ENCODE data around the gene AHNAK2.

AHNAK2 gene

DNA sequence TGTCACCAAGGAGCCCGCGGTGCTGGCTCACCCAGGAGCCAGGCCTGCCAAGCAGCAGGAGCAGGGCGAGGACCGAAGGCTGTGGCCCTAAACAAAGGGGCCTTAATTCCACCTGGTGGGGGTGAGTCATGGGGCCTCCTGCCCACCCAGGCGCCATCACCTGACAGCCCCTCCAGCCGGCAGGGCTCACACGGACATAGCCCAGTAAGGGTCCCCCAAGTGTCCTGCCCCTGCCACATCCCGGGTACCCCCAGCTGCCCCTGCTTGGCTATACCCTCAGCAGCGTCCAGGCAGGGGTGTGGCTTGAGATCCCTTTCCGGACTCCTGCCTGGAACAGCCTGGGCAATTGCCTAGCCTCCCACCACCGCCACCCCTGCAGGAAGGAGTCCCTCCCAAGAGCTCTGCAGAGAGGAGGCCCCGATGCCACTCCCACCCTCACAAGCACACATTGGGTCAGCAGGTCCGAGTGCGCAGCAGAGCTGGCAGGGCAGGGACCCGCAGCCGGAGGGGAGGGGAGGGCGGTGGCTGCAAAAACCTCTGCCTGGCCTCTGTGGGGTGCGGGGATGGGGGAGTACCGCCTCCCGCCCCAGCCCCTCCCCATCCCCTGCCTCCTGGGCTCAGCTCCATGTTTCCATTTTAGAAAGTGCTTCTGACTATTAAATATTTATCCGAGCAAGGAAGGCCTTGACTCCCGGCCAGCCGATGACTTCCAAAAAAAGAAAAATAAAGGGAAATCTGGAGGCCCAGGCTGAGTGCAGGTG lies 4.6 kb downstream of the AHNAK2 start:
- DNase-seq: no peak

DNA sequence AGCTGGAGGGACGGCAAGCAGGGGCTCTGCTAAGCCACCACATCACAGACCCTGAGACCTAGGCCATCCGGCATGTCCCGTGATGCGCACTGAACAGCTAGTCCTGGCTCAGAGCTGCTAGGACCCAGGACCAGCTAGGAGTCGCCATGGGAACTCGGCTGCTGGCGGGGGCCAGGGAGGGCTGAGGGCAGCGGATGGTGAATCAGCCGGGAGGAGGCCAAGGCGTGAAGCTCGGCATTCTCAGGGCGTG lies 5.1 kb downstream of the AHNAK2 start:
- DNase-seq: no peak

DNA sequence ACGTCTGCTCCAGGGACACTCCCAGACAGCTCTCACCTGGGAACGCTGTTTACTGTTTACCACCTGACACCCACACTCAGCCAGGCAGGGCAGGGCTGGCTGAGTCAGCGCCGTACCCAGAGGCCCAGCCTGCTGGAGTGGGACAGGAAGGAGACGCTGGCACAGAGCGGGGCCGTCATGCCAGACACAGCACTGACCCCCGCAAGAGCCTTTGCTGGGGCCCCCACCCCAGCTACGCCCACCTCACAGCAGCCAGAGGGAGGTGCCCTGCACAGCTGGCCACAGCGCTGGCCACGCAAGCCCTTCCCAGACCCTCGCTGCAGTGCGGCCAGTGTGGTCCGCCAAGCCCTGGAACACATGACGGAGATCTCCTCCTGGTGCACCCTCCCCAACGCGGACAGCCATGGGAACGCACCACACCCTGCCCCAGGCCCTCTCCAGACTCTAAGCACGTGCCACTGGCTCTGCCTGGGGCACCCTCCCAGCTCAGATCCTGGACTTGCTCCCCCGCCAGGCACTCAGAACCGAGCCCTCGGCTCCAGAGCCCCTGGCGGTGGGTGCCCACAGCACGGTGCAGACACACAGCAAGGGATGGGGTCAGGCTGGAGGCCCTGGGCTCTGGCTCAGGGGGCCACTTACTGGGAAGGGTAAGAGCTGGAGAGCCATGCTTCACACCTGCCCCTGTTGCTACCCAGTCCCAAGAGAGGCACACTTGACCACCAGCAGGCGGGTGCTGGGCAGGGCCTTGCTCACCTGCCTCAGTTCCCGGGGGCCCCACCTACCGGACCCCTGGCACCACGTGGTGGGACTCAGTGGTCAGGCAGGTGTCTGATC lies 5.7 kb downstream of the AHNAK2 start:
- DNase-seq: no peak

DNA sequence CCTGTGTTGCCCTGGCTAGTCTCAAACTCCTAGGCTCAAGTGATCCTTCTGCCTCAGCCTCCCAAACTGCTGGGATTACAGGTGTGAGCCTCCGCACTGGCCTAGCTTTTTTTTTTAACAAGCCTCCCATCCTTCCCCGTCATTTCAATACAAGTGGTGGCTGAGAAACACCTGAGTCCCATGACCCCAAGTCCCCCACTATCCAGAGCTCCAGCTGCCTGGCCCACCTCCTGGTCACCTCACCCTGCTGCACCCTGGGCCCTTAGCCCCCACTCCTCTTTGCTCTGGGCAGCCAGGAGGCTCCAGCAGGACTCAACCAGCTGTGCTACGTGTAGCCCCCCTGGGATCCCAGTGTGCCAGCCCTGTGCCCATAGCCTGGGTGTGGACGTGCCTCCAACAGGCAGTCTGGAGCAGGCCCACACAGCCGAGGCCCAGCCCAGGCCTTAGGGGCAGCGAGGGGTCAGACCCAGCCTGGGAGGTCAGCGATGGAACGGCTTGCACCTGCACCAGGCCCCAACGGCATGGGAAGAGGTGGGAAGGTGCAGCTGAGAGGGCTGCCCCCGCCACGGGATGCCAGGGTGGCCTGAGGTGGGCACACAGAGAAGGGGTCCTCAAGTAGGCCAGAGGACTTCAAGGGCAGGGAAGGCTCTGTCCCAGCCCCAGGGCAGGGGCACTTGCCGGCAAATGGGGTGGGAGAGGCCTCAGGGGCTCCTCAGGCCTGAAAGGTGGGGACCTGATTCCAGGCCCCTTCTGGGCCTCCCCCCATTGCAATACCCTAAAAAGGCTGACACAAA lies 6.5 kb downstream of the AHNAK2 start:
- no peak for DNase-seq

DNA sequence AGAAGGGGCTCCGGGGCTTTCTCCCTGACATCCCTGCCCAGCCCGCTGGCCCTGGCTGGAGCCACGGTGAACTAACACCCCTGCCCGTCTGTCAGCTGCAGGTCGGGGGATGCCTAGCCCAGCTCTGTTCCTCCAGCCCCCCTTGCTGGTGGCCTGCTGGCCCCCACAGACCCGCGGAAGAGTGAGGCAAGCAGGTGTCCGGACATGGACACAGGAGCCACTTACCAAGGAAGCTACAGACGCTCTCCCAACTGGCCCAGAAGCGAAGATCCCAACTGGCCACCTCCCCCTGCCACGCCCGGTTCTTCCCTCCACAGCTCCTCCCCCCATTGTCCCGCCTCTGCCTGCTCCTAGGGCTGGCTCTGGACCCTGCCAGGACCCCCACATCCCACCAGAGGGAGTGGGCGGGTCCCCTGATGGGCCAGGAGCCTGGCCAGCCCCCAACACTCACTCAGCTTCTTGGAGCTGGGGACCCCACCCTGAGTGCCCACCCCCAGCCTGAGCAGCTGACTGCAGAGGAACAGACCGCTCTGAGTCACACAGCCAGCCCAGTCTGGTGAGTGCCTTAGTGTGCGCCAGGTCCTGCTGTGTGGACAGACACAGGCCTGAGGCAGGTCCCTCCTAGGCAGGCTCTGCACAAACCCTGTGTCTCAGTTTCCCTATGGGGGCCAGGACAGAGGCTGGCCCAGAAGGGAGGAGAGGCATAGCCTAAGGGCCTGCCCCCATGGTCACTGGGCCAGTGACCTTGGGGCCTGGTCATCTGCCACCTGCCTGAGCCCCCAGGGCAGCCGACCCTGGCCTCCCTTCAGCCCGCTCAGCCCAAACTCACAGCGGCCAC lies 7.7 kb downstream of the AHNAK2 start:
- DNase-seq: no peak

DNA sequence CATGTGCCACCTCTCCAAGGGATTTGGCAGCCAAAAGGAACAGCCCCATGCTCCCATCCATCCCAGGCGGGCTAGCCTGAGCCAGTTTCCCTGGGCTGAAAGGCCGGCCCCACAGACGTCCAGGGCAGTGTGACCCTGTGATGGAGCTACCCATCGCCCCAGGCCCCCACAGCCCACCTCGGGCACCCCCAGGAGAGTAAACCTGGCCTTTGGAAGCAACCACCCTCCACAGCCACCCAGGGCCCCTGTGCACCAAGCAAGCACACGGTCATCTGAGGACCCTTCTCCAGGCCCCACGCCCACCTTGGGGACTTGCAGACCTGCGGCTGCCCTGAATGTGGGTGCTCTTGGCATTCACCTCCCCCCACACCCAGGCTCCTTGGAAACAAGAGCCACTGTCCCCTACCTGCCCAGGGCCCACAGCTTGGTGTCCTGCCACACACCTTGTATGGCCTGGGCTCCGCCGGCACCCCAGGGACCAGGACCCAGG lies 8.4 kb downstream of the AHNAK2 start:
- DNase-seq: no peak

DNA sequence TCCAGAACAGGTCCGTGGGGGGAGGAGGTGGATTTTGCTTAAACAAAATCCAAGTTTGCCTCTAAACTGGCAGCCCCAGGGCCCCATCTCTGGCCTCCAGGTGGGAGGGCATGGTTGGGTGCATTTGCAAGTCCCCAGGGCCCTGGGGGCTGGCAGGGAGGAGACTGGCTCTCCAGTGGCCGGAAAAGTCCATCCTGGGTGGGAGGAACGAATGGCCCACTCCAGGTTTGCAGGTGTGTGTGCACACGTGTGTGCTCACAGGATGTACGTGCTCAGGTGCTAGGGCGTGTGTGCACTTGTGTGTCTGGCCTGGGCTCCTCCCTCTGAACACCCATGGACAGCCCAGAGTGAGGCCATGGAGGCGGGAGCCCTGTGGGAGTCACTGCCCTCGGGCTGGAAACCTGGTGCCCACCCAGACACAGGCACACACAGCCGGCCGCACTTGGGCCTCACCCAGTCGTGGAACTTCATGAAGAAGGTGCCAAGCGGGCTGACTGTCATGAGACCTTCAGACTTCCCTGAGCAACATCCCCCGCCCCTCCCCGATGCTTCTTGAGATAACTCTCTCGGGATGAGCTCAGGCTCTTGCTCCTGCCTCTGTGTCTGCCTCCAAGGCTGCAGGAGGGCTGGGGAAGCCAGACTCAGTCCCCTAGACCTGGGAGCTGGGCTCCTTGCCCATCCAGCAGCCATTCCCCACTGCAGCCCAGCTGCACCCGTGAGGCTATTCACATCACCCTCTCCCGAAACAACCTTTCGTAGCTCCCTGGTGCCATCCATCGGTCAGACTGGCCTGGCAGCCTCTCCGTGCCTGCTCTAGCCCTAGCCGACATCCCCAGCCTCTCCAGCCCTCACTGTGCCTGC lies 9.4 kb downstream of the AHNAK2 start:
- peak; percentile 65 for DNase-seq

DNA sequence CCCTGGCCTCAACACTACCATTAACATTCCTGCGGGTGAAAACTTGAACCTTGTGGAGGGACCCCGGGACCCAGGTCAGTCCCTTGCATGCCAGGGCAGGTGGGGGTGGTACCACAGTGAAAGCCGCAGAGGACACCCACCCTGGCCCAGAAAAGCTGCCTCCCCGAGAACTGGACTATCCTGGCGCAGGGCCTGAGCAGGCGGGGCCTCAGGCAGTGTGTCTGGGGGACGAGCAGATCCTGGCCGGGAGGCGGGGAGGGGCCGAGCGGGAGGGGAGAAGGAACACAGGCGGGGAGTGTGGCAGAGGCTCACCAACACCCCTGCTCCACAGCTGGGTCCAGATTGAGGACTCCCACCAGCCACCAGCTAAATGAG lies 10.0 kb downstream of the AHNAK2 start:
- no peak for DNase-seq

DNA sequence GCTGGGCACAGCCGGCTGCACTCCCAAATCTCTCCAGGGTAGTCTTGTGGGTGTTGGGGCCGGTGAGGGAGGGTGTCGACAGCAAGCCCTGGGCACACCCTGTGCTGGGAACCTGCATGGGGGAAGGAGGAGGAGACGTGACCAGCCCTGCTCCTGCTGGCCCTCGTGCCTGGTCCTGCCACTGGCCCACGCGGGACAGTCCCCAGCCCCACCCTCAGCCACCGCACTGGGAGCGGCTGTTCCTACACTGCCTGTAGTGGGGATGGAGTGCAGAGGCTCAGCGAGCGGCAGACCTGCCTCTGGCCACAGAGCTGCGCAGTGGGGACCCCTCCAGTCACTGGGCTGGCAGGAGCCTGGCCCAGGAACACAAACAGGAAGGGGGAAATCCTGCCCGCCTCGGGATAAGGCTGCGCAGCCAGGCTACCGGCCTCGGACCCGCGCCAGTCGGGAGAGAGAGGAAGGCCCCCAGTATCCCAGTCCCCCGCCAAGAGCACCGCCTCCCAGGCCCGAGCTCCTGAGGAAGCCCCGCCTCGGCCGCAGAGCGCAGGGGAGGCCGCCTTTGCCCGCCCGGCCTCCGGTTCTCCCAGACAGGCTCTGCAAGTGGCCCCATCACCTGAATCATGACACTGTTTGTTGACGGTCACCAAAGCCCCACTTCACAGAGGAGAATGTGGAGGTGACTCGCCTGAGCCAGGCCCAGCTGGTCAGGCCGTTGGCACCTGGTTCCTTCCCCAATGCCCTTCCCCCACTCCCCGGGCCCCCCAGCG lies 10.6 kb downstream of the AHNAK2 start:
- DNase-seq: peak; percentile 76

DNA sequence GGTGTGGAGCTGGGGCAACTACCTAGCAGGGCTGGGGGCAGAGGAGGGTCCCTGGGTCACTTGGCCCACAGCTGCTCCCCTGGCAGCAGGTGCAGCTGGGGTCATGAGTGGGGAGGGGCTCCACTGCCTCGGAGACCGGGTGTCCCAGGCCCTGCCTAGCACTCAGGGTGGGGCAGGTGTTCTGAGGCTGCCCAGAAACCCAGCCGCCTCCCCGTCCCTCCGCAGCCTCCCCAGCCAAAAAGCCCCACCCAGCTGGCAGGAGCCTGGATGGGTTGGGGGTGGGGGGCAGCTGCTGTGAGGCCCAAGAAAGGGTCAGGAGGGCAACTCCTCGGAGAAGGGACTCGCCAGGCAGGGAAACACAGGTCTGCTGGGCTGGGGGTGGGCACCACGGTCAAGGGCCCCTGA lies 11.2 kb downstream of the AHNAK2 start:
- peak; percentile 3 for DNase-seq

DNA sequence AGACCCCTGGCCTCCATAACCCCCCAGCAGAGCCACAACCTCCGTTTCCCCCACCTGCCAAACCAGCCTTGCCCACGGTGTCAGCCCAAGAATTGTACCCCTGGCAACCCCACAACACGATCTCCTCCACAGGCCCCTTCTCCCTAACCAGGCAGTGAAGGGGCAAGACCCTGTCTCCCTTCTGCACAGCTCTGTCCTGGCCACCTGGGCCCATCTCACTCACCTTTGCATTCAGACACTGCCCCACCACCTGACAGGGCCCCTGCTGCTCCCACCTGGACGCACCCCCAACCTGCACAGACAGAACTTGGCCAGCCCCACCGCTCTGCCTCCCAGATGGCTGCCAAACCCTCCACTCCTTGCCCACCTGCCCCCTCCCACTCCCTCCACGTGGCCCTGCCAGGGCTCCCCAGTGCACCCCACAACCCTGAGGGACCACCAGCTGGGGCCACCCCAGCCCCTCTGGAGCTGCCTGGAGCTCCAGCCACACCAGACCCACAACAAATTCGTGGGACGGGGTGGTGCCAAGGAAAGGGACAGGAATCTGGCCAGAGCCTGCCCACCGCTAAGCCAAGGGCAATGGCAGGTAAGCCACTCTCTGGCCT lies 11.8 kb downstream of the AHNAK2 start:
- no peak for DNase-seq

DNA sequence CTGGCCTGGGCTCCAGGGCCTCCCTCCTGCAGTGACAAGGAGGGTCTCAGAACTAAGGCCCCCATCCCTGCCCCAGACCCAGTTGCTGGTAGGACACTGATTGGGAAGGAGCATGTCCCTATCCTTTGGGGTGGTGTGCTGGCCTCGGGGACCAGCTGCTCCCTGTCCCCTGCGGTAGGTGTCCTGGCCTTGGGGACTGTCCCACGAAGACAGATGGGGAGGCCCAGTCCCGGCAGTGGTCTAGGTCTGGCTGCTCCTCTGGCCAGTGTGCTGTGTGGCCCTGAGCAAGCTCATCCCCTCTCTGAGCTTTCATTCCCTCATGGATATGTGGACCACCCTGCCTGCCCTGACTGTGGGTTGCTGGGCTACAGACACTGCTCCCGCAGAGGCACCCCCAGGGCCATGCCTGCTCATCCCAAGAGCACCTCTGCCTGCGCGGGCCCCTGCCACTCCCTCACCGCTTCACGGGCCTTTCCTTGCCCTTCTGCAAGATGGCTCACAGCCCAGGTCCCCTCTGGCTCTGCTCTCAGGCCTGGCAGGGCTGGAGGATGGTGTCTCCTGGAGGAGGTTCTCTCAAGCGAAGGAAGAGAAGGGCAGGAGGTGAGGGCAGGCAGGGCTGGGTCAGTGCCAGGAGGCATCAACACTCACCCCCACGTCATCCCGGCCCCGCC lies 12.5 kb downstream of the AHNAK2 start:
- no peak for DNase-seq

DNA sequence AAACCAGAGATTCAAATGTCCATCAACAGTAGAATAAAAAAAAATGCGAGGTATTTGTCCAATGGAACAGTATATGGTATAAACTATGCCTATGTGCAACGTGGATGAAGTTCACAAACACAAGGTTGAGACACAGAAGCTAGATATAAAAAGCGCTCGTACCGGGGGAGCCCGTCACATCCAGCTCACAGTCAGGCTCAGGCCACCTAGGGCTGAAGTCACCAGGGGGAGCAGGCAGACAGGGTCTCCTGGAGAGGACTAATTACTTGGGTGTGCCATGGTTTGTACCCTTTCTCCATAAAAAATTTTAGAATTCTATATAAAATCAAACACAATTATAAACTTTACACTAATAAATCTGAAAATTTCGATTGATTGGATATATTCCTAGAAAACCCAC lies 13.6 kb downstream of the AHNAK2 start:
- DNase-seq: no peak

DNA sequence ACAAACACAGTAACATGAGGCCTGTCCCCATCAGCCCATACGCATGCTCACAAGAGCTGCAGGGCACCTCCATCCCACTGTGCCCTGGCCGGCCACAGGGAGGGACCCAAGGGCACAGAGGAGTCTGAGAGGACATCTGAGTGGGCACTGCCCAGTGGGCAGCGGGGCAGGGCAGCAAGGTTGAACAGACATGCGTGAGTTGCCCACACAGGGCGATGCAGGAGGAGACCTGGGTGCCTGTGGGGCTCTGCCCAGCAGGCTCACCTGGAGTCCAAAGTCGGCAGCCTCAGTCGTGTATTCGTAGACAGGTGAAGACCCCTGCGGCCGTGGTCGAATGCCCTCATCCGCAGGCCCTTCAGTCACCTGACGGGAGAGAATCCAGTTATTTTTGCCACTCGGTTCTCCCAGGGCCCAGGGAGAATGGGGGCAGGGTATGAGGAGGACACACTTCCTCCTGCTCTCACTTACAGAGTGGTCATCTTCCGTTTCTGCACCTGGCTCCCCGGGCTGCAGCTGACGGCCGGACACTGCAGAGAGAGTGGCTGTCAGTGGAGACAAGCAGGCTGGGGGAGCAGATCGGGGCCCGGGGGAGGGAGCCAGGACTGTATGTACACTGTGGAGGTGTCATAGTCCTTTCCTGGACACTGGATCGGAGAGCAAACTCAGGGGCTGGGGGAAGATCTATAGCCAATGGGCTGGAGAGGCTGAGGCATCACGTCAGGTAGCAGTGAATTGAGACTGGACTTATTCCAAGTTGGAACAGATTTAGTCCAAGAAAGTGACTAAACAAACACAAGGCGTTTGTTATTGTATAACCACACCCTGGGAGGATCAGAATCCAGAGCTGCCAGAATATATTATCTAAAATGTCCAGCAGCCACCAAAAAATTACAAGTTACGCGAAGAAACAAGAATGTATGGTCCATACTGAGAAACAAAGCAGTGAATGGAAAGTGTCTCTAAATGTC lies 20.7 kb downstream of the AHNAK2 start:
- no peak for DNase-seq

DNA sequence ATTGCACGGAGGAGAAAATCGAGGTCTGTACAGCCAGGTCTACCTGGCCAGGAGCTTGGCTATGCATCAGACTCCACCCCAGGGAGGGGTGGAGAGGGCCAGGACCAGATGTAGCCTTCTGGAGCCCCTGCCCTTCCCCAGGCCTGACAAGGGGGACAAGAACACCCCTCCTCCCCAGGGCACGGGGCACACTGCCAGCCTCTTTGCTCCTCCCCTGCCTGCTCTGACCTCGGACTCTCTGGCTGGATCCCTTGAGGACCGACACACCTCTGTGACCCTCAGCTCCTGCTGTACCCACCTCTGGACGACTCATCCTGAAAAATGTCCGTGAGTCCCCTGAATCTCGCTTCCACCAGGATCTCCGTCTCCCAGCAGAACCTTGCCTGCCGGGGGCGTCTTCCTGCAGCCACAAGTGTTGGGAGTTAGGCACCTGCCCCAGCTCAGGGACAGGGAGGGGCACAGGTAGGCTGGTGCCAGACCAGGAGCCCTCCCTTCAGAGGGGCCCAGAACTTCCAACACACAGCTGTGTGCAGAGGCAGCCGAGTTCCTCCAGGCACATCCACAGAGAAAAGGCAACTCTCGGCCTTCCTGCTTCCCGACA lies 21.8 kb downstream of the AHNAK2 start:
- no peak for DNase-seq

DNA sequence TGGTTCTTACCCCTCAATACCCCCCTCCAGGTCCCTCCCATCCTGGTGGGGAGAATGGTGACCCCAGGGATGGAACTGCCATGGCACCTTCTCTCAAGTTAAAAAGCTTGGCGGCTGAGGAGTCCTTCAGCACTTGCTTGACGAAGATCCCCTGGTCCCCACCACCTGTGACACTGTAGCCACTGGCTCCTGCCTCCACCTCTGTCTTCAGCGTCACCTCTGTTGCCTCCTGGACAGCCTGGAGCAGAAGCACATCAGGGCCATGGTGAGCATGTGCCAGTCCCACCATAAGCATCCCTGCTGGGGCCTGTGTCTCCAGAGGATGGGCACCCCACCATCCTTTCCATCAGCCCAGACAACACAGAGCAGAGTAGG lies 22.8 kb downstream of the AHNAK2 start:
- DNase-seq: no peak

DNA sequence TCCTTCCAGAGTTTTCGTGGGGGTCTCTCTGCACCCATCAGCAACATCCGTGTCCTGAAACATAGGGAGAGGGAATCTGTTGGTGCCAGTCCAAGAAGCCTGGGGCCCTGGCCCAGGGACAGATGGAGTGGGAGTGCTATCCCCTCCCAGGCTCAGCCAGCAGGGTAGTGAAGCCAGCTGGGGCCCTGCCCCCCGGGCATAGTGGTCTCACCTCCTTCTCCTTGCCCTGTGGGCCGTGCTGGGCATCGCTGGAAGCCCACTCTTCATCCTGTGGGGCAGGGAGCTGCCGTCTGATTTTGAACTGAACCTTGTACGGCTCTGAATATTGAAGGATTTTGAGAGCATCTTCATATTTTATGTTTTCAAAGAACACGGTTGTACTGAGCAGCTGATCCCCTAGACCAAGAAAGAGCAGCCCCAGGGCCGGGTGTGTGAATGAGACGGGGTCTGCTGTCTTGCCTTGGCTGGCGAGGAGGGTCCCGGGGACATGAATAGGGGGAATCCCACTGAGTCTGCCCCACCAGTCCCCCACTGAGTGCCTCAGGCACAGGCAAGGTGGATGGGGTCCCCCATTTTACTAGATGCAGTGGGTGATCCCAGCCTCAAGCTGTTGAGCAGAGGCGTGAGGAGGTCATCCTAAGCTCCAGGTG lies 23.3 kb downstream of the AHNAK2 start:
- DNase-seq: no peak

All from right kidney (tissue), 1 donor.